OCI-LY1 (cell line): ENCODE data around the gene ZSCAN25.

Experiments
- EZH2 ChIP-seq: fragments of 200-600 bp; sonication (generic), shearing (Covaris generic); IDR thresholded peaks from 2 replicates; pipeline ENCODE4 v1.8.0; 2017; ENCODE audit warnings: borderline replicate concordance, mixed run types, mild to moderate bottlenecking, antibody characterized with exemption, low read length, moderate library complexity, mixed read lengths
- TF ChIP-seq, protein P1 (sequence below): fragments of 200-600 bp; sonication (generic), shearing (Covaris generic); IDR thresholded peaks from 2 replicates; pipeline ENCODE4 v1.5.1; 2017; ENCODE audit warnings: mild to moderate bottlenecking, antibody characterized with exemption, low read length, moderate library complexity, mixed read lengths

DNA sequence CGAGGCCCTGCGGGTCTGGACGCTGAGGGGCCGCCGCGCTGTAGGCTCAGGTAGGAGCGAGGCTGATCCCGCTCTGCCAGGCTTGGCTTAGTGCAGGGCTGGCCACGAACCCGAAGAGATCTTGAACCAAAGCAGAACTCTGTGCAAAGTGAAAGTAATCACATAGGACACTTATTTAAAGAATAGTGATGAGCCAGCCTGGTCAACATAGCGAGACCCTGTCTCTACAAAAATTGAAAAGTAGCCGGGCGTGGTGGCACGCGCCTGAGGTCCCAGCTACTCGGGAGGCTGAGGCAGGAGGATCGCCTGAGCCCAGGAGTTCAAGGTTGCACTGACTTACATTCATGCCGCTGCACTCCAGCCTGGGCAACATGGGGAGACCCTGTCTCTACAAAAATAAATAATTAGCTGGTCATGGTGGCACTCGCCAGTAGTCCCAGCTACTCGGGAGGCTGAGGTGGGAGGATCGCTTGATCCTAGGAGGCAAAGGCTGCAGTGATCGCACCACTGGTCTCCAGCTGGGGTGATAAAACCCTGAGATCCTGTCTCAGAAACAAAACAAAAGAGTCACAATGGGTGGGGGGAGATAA is 541 bp downstream of the ZSCAN25 start:
- TF ChIP-seq, protein P1, sequence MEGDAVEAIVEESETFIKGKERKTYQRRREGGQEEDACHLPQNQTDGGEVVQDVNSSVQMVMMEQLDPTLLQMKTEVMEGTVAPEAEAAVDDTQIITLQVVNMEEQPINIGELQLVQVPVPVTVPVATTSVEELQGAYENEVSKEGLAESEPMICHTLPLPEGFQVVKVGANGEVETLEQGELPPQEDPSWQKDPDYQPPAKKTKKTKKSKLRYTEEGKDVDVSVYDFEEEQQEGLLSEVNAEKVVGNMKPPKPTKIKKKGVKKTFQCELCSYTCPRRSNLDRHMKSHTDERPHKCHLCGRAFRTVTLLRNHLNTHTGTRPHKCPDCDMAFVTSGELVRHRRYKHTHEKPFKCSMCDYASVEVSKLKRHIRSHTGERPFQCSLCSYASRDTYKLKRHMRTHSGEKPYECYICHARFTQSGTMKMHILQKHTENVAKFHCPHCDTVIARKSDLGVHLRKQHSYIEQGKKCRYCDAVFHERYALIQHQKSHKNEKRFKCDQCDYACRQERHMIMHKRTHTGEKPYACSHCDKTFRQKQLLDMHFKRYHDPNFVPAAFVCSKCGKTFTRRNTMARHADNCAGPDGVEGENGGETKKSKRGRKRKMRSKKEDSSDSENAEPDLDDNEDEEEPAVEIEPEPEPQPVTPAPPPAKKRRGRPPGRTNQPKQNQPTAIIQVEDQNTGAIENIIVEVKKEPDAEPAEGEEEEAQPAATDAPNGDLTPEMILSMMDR: no peak
- TF ChIP-seq EZH2: no peak
